Subcutaneous abdominal adipose tissue (tissue), 5 donors: ENCODE data around the gene NEMF.

Source experiments
- H3K27ac ChIP-seq: one replicate; pipeline ENCODE4 v1.7.0; 2013; ENCODE audit warnings: low read depth, mild to moderate bottlenecking, inconsistent platforms, low read length, moderate library complexity
- H3K27me3 ChIP-seq, 5 donors: one replicate each; pipeline ENCODE4 v1.7.0; 2013; ENCODE audit warnings: low read length in 5 of 5, inconsistent platforms in 1 of 5; ENCODE audit not compliant: control insufficient read depth in 5 of 5, insufficient read depth in 4 of 5
- H3K36me3 ChIP-seq, 5 donors: one replicate each; pipeline ENCODE4 v1.7.0; 2013; ENCODE audit warnings: low read length in 5 of 5; ENCODE audit not compliant: control insufficient read depth in 5 of 5, insufficient read depth in 5 of 5
- H3K4me1 ChIP-seq, 5 donors: one replicate each; pipeline ENCODE4 v1.7.0; 2013; ENCODE audit warnings: low read length in 5 of 5, mild to moderate bottlenecking in 3 of 5, moderate library complexity in 1 of 5; ENCODE audit not compliant: control insufficient read depth in 5 of 5, insufficient read depth in 5 of 5
- H3K4me3 ChIP-seq, 5 donors: one replicate each; pipeline ENCODE4 v1.7.0; 2013; ENCODE audit warnings: low read length in 5 of 5, low read depth in 1 of 5
- H3K9ac ChIP-seq, 5 donors: one replicate each; pipeline ENCODE4 v1.7.0; 2013; ENCODE audit warnings: low read length in 5 of 5, mild to moderate bottlenecking in 4 of 5, moderate library complexity in 3 of 5
- H3K9me3 ChIP-seq, 5 donors: one replicate each; pipeline ENCODE4 v1.7.0; 2013; ENCODE audit warnings: low read length in 5 of 5; ENCODE audit not compliant: control insufficient read depth in 5 of 5
- donor health status: healthy.
- donor health status: healthy.
- donor health status: healthy.
- donor health status: healthy.
- donor health status: healthy.

Gene NEMF

DNA sequence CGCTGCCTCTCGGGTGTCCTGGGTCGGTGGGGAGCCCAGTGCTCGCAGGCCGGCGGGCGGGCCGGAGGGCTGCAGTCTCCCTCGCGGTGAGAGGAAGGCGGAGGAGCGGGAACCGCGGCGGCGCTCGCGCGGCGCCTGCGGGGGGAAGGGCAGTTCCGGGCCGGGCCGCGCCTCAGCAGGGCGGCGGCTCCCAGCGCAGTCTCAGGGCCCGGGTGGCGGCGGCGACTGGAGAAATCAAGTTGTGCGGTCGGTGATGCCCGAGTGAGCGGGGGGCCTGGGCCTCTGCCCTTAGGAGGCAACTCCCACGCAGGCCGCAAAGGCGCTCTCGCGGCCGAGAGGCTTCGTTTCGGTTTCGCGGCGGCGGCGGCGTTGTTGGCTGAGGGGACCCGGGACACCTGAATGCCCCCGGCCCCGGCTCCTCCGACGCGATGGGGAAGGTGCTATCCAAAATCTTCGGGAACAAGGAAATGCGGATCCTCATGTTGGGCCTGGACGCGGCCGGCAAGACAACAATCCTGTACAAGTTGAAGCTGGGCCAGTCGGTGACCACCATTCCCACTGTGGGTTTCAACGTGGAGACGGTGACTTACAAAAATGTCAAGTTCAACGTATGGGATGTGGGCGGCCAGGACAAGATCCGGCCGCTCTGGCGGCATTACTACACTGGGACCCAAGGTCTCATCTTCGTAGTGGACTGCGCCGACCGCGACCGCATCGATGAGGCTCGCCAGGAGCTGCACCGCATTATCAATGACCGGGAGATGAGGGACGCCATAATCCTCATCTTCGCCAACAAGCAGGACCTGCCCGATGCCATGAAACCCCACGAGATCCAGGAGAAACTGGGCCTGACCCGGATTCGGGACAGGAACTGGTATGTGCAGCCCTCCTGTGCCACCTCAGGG lies 41.0 kb upstream of the NEMF start:
- H3K9me3 ChIP-seq = no peaks in the 10 kb centered on the region
- H3K9ac ChIP-seq = peak overlapping the region; percentile 96 to 100 (median 97)
- H3K27me3 ChIP-seq = no peaks in the 10 kb centered on the region
- H3K36me3 ChIP-seq = peaks cover 0 to 10% (median 7%) of the 10 kb centered on the region in 5 donors
- H3K27ac ChIP-seq = peak overlapping the region; percentile 99
- H3K4me1 ChIP-seq = peaks cover 8 to 51% (median 48%) of the 10 kb centered on the region in 5 donors
- H3K4me3 ChIP-seq = peak overlapping the region; percentile 90 to 99 (median 97)

- peak within 1 kb of the TSS; percentile 90 to 99 (median 97) for H3K4me3 ChIP-seq
- no peaks in the 10 kb centered on the region for H3K27me3 ChIP-seq
- no peaks in the 10 kb centered on the region for H3K9me3 ChIP-seq
These were observed 40.2 kb upstream of the NEMF start, which contains the start of gene ARF6 for GRCh38 chr14:49892636-49893308. Gene ARF6, plus strand, starts transcription at chr14:49893082. Its CDS starts 655 bp downstream, at chr14:49893737.

DNA sequence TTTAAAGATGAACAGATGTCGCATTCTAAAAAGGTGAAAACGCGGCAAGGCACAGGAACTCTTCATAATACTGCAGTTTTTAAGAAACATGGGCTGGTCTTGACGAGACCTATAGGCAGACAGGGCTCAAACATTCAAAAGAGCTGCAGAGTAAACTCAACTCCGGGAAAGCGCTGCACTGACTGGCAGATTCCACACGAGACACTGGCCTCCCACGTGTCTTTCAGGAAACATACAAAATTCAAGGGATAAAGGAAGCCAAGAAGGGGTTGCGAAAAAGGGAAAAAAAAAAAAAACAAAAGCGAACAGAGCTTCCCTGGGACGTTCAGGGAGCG lies 39.7 kb upstream of the NEMF start:
- peak overlapping the region; percentile 87 to 100 (median 97) for H3K9ac ChIP-seq

More at GRCh38 chr14:49892636-49893308, 40.2 kb upstream of the NEMF start, which contains the start of gene ARF6:
- Histone ChIP-seq H3K4me1 (peaks cover 8 to 45% (median 40%) of the 10 kb centered on the region in 5 donors), H3K27ac (peak within 1 kb of the TSS; percentile 99), H3K36me3 (peaks cover 0 to 10% (median 7%) of the 10 kb centered on the region in 5 donors), H3K9ac (peak within 1 kb of the TSS; percentile 96 to 100 (median 97))

GRCh38 chr14:49888293-49888692 lies 35.7 kb upstream of the NEMF start:
- H3K4me1 ChIP-seq = peaks cover 3 to 8% (median 6%) of the 10 kb centered on the region in 5 donors
- H3K36me3 ChIP-seq = no peaks in the 10 kb centered on the region
- H3K4me3 ChIP-seq = no peak overlapping the region
- H3K9ac ChIP-seq = no peak overlapping the region
- no peaks in the 10 kb centered on the region for H3K27me3 ChIP-seq
- no peaks in the 10 kb centered on the region for H3K9me3 ChIP-seq
- no peak overlapping the region for H3K27ac ChIP-seq

More for the DNA sequence above, 39.7 kb upstream of the NEMF start:
- Histone ChIP-seq H3K4me3 (peak overlapping the region; percentile 41 to 98 (median 90)), H3K4me1 (peaks cover 8 to 43% (median 35%) of the 10 kb centered on the region in 5 donors), H3K27ac (peak overlapping the region; percentile 99), H3K9me3 (no peaks in the 10 kb centered on the region), H3K36me3 (peaks cover 0 to 10% (median 7%) of the 10 kb centered on the region in 5 donors), H3K27me3 (no peaks in the 10 kb centered on the region)

- Histone ChIP-seq H3K4me1 (peaks cover 0 to 4% (median 0%) of the 10 kb centered on the region in 5 donors), H3K27me3 (no peaks in the 10 kb centered on the region), H3K27ac (no peak overlapping the region), H3K9me3 (no peaks in the 10 kb centered on the region), H3K4me3 (no peak overlapping the region), H3K36me3 (no peaks in the 10 kb centered on the region), H3K9ac (no peak overlapping the region)
These were observed 33.9 kb upstream of the NEMF start for GRCh38 chr14:49886523-49886922.

DNA sequence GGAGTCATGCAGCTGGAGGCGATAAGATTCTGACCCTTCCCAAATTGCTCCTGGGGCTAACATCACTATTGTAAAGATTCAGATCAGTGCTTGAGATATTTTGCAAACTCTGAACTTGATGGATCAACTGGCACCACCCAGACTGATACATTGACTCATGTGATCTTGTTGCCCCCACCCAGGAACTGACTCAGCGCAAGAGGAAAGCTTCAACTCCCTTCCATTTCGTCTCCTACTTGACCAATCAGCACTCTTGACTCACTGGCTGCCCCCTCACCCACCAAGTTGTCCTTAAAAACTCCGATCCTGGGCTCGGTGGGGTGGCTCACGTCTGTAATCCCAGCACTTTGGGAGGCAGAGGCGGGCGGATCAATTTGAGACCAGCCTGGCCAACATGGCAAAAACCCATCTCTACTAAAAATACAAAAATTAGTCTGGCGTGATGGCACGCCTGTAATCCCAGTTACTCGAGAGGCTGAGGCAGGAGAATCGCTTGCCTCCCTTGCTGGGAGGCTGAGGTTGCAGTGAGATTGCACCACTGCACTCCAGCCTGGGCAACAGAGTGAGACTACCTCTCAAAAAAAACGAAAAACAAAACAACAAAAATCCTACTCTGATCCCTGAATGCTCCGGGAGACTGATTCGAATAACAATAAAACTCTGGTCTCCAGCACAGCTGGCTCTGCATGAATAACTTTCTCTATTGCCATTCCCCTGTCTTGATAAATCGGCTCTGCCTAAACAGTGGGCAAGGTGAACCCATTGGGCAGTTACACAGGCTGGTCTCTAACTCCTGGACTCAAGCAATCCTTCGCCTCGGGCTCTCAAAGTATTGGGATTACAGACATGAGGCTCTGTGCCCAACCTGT lies 30.5 kb upstream of the NEMF start:
- Histone ChIP-seq H3K4me3 (no peak overlapping the region), H3K27ac (no peak overlapping the region), H3K9me3 (no peaks in the 10 kb centered on the region), H3K9ac (no peak overlapping the region), H3K36me3 (no peaks in the 10 kb centered on the region), H3K27me3 (no peaks in the 10 kb centered on the region), H3K4me1 (peaks cover 0 to 17% (median 9%) of the 10 kb centered on the region in 5 donors)

- Histone ChIP-seq H3K9me3 (no peaks in the 10 kb centered on the region), H3K4me1 (peaks cover 0 to 17% (median 9%) of the 10 kb centered on the region in 5 donors), H3K4me3 (no peak overlapping the region), H3K27ac (no peak overlapping the region), H3K36me3 (no peaks in the 10 kb centered on the region), H3K27me3 (no peaks in the 10 kb centered on the region), H3K9ac (no peak overlapping the region)
These were observed 28.9 kb upstream of the NEMF start for GRCh38 chr14:49881350-49882001.

DNA sequence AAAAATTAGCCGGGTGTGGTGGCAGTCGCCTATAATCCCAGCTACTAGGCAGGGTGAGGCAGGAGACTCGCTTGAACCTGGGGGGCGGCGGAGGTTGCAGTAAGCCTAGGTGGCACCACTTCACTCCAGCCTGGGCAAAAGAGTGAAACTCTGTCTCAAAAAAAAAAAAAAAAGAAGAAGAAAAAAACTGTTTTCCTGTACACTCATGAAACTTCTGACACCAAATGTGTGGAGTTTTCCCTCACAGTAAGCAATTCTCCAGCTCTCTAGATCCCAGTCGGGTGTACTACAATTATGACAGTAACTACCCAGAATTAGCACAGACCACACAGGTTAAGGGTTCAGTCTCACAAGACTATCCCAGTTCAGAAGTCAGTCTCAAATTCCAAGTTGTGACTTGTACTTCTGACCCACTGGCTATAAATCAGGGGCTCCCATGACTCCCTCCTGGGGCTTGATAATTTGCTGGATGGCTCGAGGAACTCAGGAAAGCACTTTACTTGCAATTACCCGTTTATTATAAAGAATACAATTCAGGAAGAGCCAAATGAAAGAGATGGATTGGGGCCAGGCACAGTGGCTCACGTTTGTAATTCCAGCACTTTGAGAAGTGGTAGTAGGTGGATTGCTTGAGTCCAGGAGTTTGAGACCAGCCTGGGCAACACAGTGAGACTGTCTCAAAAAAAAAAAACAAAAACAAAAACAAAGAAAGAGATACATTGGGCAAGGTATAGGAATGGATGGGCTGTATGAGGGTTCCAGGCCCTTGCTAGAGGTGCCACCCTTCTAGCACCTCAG lies 27.9 kb upstream of the NEMF start:
- Histone ChIP-seq H3K27me3 (no peaks in the 10 kb centered on the region), H3K9me3 (no peaks in the 10 kb centered on the region), H3K4me1 (peaks cover 0 to 17% (median 9%) of the 10 kb centered on the region in 5 donors), H3K27ac (peak overlapping the region; percentile 44), H3K4me3 (no peak overlapping the region), H3K9ac (no peak overlapping the region), H3K36me3 (no peaks in the 10 kb centered on the region)
